HG03354 (cell line): Measurements from ENCODE around the gene CNTN1.
"Not testable (repeated sequence)": the region's sequence is repeated elsewhere in the genome, so short reads cannot be mapped to it uniquely, and the experiment has no call there.

ENCODE experiments used
- ATAC-seq: cut with Tn5 transposase; IDR thresholded peaks from one replicate; pipeline ENCODE4 v1.9.1; 2021; ENCODE audit warnings: mild to moderate bottlenecking; ENCODE audit not compliant: unreplicated experiment, poor library complexity, severe bottlenecking

The CNTN1 gene

GRCh38 chr12:41073633-41074472 is 381.6 kb downstream of the CNTN1 start:
- ATAC-seq, result no peak

DNA sequence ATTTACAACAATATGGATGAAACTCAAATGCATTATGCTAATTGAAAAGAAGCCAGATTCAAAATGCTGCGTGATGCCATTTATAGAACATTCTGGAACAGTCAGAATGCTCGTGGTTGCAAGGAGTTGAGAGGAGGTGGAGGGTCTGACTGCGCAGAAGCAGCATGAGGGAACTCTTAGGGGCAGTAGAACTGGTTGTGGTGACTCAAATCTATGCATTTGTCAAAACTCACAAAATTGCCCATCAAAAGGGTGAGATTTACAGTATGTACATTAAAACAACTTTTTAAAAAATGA is 382.2 kb downstream of the CNTN1 start:
- ATAC-seq, result no peak

- no peak for ATAC-seq
Measured at GRCh38 chr12:41076114-41076513, 383.9 kb downstream of the CNTN1 start.

GRCh38 chr12:41081241-41081640 is 389.0 kb downstream of the CNTN1 start:
- ATAC-seq, result not testable (repeated sequence)

- no peak for ATAC-seq
Measured at GRCh38 chr12:41089438-41089837, 397.2 kb downstream of the CNTN1 start.

GRCh38 chr12:41092115-41092514 is 399.9 kb downstream of the CNTN1 start:
- ATAC-seq, result no peak

GRCh38 chr12:41096797-41097196 is 404.6 kb downstream of the CNTN1 start:
- ATAC-seq, result no peak

GRCh38 chr12:41100572-41100971 is 408.3 kb downstream of the CNTN1 start:
- ATAC-seq, result no peak

GRCh38 chr12:41101806-41102205 is 409.6 kb downstream of the CNTN1 start:
- no peak for ATAC-seq

DNA sequence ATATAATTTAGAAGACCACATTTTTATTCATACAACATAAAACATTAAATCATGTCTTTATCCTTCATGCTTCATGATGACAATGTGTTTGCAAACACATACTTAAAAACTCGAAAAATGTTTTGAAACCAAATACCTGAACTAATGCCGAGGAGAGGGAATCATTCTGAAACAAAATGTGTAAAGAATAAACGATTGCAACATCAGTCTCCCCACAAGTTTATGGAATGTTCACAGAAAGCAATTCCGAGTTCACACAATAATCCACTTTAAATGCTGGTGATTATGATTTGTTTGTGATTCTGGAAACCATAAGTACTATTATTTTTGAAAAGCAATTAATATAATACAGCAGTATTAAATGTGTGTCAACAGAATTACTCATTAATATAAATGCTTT is 411.4 kb downstream of the CNTN1 start:
- no peak for ATAC-seq

GRCh38 chr12:41106315-41106714 is 414.1 kb downstream of the CNTN1 start:
- ATAC-seq, result no peak

DNA sequence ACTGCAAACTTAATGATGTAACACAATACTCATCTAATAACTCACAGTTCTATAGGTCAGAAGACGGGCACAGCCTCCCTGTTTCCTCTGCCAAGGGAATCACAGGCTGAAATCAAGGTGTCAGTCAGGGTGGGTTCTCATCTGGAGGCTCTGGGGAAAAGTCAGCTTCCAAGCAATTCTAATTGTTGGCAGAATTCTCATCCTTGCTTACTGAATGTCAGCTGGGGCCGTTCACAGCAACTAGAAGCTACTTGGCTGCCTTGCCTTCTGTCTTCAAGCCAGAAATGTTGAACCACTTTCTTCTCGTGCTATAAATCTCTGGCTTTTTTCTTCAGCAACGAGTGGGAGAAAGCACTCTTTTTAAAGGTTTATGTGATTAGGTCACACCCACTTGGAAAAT is 415.8 kb downstream of the CNTN1 start:
- ATAC-seq, result no peak

DNA sequence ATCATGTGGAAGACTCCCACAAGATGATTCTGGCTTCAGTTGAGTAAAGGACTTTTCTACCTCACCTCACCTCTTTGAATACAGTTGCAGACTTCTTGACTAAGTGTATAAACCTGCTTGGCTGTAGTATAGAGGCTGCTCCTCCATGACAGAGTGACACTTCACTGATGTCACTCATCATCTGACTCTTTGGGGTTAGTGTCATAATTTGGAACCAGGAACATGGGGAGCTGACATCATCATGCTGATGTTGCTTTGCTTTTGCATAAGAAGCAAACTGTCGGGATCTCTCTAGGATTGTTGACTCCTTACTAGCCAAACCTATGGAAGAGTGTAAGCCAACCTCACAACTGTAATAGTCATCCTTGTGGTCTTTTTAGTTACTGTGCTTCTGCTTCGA is 420.7 kb downstream of the CNTN1 start:
- ATAC-seq, result no peak

DNA sequence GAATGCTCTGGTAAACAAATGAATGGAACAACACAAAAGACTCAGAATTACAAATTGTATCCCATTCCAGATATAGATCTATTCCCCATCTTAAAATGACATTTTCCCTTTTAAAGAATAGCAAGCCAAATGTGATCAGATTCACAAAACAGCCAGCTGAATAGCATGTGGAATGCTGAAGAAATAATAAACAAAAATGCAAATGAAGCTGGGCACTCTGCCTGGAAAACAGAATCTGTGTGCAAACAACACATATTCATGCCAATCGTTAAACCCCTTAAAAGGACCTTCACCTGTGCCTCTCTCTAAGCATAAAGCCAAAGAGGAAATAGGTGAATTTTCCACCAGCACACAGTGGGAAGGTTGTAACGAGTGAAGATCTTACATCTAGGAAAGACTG is 428.0 kb downstream of the CNTN1 start:
- ATAC-seq, result no peak

DNA sequence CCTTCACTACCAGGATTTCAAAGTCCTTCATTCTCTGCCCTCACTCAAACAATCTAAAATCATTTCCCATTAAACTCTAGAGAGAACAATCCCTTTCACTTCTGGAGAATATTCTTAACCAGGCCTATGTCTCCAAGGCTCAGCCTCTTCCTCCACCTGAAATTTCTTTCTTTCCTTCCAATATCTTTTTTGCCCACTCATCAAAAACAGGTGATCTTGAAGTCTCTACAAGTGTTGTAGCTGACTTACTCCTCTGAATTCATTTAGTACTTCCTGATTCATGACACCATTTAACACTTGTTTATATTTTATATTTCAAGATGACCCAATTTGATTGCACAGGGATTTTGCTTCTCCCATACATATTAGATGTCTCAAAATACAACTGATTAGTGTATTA is 429.1 kb downstream of the CNTN1 start:
- ATAC-seq, result no peak
